NK-92 treated with Interleukin-12 subunit alpha and Interleukin-12 subunit beta, amount 100 ng/mL, for 24 hours (cell line): ENCODE data around the gene KIAA0232.
"Not testable (repeated sequence)": the region's sequence is repeated elsewhere in the genome, so short reads cannot be mapped to it uniquely, and the experiment has no call there.

Source experiments
- DNase-seq: peaks from one replicate; lab custom pipeline; 2025; lab: John Stamatoyannopoulos, UW

Gene KIAA0232

GRCh38 chr4:6900956-6901355 is 118.4 kb downstream of the KIAA0232 start:
- DNase-seq: no peak

DNA sequence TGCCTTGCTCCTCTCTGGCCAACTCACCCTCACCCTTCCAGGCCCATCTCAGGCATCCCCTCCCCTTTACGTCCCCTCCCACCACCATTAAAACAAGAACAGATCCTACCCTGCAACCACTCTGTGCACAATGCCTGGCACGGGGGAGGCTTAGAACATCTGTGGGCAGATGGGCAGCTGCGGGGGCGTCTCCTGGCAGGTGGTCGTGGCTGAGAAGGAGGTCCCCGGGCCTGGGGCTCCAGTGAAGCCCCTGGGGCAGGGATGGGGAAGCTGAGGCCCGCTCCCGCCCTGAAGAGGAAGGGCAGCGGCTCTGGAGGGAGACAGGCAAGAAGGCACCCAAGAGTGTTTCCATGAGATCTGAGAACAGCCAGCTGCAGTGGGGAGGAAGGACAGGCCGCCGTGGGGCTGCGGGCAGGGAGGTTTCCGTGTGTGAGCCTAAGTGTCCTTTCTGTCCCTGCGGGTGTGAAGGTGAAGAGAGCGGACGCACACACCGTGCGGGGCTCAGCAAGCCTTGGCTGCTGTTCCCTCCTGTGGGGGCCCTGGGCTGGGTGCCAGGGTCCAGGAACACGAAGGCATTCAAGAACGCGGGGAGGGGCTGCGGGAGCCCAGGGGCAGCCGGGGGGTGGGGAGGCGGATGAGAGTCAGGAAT is 119.3 kb downstream of the KIAA0232 start:
- no peak for DNase-seq

DNA sequence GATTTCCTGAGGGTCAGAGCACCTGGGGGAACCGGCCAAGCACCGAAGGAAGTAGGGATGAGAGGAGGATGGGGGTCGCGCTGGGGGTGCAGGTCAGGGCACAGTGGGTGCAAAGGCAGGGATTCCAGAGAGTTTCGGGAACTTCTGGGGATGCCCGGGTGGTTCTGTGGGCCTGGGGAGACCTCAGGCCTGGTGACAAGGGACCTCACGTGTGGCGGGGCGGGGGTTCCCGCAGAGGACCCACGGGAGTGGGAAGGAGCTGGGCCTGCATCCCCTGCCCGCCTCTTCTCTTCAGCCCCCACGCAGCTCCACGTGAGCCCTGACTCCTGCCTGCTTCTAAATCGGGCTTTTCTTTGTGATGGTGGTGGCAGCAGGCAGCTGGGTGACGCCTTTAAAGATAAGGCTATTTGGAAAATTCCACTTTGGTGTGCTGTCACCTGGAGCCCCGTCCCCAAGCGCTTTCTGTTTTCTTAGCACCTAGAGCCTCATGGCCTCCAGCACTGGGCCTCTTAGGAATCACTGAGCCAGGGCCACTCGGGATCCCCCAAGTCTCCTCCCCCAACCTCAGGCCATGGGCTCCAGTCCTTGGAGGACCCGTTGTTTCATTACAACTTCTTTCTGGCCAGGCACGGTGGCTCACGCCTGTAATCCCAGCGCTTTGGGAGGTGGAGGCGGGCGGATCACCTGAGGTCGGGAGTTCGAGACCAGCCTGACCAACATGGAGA is 120.0 kb downstream of the KIAA0232 start:
- no peak for DNase-seq

GRCh38 chr4:6905516-6906445 is 123.3 kb downstream of the KIAA0232 start:
- DNase-seq: no peak

DNA sequence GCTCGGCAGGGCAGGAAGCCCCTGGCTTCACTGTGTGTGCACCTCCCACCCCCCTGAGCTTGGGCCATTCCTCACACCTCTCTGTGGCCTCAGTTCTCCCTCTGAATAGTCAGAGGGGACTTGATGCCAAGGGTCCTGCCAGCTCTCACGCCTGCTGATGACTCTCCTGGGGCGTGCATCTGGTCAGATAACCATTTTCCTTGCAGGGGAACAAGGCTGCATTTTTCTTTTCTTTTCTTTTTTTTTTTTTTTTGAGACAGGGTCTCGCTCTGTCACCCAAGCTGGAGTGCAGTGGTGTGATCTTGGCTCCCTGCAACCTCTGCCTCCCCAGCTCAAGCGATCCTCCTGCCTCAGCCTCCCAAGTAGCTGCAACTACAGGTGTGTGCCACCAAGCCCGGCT is 124.0 kb downstream of the KIAA0232 start:
- not testable (repeated sequence) for DNase-seq

DNA sequence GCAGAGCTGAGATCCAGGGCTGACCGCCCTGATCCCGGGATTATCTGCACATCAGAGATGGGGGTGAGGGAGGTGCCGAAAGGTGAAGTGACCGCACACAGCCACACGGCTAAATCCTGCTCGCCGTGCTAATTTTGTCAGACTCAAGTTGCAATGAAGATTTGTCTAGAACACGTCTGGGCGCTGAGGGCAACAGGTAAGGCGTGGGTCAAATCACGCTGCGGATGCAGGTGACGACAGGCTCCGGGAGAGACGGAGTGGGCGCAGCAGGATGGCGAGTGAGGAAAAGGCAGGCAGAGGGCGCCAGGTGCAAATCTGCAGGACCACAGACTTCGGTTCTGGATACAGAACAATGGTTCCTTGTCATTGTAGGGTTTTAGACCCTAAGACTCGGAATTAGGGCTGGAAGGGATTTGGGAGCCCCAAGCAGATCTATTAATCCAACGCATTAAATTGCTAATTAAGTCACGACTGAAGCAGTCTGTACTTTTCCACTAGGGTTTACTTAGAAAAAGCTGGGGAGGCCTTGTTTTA is 125.2 kb downstream of the KIAA0232 start:
- DNase-seq: no peak

DNA sequence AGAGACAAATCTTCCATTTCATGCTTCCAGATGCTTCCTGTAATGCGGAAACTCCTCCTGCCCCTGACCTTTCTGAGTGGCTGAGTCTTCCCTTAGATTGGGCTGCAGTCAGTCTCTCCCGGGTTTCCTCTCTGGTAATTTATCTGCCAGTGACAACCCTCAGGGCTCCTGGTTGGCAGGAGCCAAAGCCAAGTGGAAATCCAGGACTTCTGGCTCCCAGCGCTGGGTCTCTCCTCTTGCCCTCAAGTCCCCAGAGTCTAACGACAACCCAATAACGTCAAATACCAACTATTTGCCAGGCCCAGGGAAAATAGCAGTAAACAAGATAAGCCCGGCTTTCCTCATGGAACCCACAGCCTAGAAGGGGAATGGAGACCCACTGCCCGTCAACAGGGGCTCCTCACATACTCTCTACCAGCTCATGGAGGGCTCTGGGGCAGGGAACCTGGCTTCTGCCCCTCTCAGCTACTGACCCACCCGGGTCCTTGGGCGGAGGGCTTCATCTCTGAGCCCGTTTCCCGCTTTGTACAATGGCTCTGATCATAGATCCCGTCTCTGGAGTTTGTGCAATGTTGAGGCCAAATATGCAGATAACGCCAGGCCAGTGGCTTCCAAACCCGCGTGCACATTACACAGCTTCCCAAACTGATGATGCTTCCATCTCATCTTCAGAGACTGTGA is 126.0 kb downstream of the KIAA0232 start:
- no peak for DNase-seq

- peak; percentile 82 for DNase-seq
Measured at GRCh38 chr4:6909113-6909969, 126.8 kb downstream of the KIAA0232 start, which contains the start of gene TBC1D14. Gene TBC1D14, plus strand, starts transcription at chr4:6909826. Its CDS starts 13,564 bp downstream, at chr4:6923390.

GRCh38 chr4:6909970-6910339 is 127.4 kb downstream of the KIAA0232 start:
- no peak for DNase-seq

- no peak for DNase-seq
Measured at GRCh38 chr4:6910340-6910959, 127.9 kb downstream of the KIAA0232 start.

DNA sequence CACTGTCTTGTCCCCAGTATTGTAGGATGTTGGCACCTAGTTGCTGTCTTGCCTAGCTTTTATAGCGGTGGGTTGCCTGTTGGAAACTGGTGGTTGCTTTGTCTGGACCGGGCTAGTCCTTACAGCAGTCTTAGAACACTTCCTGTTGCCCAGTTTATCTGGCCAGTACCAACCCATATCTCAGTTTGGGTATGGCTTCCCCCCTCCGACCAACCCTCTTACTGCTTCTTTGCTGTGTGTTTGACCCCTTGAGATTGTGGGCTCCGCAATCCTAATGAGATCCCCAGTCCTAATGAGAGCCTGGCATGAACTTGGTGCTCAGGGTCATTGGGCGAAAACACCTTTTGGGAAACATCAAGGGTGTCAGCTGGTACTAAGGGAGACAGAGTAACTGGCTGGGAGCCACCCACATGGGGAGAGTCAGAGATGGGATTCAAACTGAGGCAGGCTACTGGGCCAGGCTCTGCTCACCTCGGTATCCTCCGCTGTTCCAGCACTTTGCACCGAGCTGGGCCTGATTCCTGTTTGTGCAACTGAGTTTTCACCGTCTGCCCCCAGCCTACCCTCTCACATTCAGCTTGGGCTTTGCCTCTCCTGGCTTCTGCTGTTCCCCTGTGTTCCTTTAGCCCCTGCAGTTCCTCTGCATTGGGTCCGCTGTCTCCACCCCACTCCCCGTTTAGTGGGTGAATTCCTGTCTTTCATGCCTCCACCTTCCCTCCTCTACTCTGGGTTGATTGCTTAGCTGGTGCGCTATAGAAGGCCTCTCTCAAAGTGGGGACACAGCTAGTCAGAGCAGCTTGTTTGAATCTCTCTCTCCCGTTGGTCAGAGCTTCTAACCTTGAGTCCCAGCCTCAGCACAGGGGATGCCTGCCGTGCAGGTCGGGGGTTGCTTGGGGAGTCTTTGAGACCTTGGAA is 128.7 kb downstream of the KIAA0232 start:
- no peak for DNase-seq

DNA sequence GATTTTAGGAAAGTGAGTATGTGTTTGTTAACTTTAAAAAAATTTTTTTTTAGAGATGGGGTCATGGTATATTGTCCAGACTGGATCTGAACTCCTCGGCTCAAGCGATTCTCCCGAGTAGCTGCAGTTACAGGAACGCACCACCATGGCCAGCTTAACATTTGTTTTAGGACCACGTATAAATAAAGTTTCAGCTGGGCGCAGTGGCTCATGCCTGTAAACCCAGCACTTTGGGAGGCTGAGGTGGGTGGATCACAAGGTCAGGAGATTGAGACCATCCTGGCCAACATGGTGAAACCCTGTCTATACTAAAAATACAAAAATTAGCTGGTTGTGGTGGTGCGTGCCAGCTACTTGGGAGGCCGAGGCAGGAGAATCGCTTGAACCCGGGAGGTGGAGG is 129.4 kb downstream of the KIAA0232 start:
- not testable (repeated sequence) for DNase-seq

DNA sequence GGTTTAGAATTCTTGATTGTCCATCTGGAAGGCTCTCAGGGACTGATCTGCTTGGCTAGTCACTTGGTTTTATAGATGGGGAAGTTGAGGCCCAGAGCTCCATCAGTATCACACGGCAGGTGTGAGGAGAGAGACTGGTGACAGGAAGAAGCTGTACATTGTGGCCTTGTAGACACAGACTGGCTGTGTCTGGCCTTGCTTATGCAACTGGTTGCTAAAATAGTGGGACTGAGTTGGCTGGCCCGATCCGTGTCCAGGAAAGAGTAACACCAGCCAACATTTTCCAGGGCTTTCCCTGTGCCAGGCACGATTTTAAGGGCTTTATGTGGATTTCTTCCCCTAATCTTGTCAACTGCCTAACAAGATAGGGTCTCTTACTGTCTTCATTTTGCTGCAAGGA is 129.9 kb downstream of the KIAA0232 start:
- DNase-seq: no peak

GRCh38 chr4:6913350-6913905 is 130.9 kb downstream of the KIAA0232 start:
- DNase-seq: no peak

GRCh38 chr4:6914448-6914847 is 131.9 kb downstream of the KIAA0232 start:
- DNase-seq: no peak

- DNase-seq: no peak
Measured at GRCh38 chr4:6915041-6916005, 132.8 kb downstream of the KIAA0232 start.

GRCh38 chr4:6916069-6916586 is 133.6 kb downstream of the KIAA0232 start:
- DNase-seq: no peak
